Measurements from ENCODE around the gene HPCAL1.

HPCAL1 gene

DNA sequence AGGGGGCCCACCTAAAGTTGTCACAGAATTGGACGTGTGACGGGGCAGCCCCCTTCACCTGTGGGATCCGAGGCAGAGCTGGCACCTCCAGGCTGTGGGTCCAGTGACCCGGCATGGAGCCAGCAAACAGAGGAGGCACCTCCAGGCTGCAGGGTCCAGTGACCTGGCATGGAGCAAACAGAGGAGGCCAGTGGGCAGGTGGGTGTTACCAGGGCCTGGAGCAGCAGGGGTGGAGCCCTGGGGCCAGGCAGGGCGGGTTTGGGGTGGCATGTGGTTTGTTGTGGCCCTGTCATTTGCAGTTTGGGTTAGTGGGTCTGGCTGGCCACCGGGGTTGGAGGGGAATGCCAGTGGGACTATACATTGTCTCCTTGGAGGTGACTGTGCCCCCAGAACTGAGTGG lies 68.2 kb downstream of the HPCAL1 start:
- no peak for DNase-seq (ENCODE audit: low spot score)

DNA sequence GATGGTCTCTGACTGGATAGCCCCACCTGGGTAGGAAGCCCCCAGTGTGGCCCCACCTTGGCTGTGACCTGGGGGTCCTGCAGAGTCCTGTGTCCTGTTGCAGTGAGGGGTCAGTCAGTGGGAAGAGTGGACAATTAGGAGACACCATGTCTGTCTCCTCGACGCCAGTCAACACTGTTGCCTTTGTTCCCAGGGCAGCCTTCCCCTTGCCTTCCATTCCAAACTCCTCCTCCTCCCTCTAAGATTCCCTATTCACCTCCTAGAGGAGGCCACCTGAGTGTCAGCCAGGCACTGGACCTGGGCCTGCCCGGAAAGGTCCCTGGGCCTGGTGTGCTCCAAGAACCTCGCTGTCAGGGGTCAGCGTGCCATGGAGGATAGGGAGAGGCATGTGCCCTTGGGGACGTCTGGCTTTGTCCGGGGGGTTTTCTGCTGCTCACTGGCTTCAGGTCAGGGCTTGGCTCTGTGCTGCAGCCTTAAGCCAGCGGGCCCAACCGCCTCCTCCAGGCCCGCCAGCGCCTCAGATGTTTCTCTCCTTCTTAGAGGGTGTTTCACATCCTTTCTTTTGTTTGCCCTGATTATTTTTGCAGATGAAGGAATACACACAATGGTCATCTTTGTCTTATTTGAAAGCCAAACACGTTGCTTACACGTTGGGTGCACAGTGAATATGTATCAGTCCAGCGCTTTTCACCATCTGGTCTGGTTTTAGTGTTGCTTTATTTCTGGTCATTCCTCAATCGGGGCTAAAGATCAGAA lies 68.9 kb downstream of the HPCAL1 start:
- DNase-seq (ENCODE audit: low spot score): no peak

DNA sequence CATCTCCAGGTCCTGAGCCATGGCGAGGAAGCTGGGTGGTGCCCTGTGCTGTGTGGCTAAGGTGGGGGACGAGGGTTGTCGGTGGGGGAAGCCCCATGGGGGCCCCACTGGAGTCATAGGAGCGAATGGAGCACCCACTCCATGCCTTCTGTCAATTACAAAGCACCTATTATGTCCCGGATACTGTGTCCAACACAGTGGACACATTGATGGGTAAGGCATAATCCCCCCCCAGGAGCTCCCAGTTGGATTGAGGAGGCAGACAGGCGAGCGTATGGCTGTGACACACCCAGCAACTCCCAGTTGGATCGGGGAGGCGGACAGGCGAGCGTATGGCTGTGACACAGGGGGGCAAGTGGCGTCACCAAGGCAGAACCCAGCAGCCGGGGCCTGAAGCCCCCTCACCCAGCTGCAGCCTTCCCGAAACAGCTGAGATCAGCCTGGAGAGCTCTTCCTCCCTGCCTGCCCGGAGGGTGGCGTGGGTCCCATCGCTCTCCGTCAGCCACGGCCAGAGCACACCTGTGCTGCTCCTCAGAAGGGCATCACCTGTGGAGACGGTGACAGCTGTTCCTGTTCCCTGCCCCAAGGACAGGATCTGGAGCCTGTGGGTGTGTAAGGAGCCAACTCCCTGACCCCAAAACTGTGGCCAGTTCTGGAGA lies 69.6 kb downstream of the HPCAL1 start:
- DNase-seq (ENCODE audit: low spot score): no peak

DNA sequence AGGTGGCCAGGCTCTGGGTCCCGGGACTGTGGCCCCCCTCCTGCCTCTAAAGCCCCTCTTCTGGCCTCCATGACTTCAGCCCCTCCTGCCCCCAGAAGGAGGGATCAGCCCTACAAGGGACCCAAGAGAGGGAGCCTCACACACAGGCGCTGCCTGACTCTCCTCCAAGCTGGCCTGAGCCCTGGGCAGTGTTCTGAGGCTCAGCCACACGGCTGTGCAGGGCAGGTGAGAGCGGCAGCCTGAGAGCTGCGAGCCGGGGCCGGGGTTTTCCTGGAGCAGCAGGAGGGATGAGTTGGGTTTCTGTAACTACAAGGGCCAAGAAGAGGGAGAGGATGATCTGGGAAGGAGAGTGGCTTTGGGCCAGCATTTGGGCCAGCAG lies 70.1 kb downstream of the HPCAL1 start:
- no peak for DNase-seq (ENCODE audit: low spot score)

DNA sequence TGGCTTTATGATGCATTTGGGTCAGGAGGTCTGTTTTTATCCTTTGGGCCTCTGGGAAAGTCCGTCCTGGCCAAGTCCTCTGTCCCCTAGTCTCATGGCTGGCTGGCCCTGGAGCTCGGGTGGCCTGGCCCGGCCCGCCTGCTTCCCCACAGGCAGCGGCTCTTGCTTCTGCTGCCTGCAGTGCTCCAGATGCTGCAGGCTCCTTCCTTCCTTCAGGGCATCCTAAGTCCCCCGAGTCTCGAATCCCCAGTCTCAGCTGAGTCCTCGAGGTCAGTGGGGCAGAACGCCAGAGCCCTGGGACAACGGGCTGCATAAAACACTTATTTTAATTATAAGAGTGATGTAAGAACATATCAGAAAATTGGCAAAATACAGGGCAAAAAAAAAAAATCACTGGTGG lies 71.2 kb downstream of the HPCAL1 start:
- no peak for DNase-seq (ENCODE audit: low spot score)

DNA sequence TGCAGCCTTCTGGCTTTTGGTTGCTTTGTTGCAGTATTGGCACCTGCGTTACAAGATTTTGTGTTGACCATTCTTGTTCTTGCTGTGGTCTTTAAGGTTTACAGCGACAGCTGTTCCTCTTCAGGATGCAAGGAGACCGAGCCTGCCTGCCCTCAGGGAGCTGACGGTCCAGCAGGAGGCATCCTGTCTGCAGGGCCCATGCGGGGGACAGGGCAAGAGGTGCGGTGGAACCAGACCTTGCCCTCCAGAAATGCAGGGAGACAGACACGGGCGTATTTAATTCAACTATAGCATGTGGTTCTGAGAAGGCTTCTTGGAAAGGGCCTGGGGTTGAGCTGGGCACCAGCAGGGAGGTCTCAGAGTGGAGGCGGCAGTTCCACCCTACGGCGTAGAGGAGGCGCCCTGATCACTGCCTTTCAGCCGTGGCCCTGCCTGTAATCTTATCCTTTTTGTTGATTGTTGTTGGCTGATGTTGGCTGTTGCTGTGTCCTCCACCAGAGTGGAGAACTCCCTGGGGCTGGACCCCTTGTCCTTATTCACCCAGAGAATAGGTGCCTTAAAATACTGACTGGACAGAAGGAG lies 71.7 kb downstream of the HPCAL1 start:
- no peak for DNase-seq (ENCODE audit: low spot score)

DNA sequence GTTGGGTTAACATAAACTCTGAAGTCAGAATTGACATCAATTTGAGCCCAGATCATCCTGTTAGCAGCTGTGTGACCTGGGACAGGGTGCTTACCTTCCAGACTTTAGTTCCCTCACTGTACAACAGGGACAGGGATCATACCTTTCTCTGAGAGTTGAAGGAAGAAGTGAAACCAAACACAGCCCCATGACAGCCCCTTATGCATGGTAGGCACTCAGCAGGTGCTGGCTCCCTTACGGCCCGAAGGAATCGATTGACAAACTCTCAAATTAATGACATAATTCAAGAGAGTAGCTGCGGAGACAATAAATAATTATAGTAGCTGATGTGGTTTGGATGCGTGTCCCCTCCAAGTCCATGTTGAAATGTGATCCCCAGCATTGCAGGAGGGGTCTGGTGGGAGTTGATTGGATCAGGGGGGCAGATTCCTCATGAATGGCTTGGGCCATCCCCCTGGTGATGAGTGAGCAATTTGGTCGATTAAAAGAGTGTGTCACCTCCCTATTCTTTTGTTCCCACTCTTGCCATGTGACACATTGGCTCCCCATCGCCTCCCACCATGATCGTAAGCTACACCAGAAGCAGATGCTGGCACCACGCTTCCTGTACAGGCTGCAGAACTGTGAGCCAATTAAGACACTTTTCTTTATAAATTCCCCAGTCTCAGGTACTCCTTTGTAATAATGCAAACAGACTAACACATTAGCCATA lies 73.0 kb downstream of the HPCAL1 start:
- no peak for DNase-seq (ENCODE audit: low spot score)

DNA sequence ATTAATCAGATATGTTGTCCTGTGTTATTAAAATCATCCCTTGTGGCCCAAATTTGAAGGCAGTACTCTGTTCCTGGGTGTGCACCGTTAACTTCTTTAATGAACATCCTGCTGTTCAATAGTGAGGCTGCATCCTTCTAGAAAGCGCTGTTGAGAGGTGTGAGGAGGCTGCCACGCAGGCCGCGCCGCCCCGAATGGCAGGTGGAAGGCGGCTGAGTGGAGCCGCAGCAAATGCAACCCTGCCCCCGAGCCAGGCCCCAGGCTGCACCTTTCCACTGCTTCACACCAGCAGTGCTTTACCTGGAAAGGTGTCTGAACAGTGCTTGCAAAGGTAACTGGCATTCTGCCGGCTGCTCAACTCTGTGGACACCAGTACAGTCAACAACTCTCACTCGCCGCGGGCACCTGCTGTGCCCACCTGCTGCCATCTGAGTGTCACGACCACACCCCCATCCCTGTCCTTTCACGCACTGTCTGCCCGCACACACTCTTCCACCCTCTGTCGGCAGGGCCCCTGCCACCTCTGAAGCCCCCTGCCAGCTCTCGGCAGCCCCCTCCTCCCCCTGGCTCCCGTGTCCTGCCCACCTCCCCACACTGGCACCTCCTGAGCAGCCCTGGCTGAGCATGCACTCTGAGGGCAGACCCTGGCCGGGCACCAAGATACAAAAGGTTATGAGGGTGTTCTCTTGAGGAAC lies 74.5 kb downstream of the HPCAL1 start:
- no peak for DNase-seq (ENCODE audit: low spot score)

DNA sequence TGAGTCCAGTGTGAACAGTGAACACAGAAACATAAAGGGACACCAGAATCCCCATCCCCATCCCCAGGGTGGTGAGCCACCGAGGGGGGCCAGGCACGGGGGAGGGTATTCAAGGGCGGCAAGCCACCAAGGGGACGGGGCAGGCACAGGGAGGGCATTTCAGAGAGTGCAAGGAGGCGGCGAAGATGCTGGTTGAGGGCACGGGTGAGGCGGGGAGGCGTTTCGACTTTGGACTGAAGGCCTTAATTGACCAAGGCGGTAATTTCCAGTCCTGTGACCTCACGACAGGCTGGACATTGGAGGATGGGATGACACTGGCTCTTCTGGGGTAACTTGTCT lies 75.0 kb downstream of the HPCAL1 start:
- no peak for DNase-seq (ENCODE audit: low spot score)

DNA sequence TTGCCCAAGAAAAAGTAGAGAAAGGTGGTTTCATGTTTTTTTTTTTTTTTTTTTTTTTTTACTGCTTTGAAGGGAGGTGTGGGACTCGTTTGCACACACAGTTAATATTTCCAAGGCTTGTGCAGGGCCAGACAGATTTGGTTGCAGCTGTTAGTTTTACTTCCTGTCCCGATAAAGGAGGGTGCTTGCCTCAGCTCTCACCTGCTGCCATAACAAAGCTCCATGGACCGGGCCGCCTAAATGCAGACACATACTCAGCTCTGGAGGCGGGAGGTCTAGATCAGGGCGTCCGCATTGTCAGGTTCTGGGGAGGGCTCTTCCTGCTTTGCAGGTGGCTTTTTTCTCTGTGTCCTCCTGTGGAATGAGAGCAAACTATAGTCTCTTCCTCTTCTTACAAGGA lies 75.5 kb downstream of the HPCAL1 start:
- no peak for DNase-seq (ENCODE audit: low spot score)

DNA sequence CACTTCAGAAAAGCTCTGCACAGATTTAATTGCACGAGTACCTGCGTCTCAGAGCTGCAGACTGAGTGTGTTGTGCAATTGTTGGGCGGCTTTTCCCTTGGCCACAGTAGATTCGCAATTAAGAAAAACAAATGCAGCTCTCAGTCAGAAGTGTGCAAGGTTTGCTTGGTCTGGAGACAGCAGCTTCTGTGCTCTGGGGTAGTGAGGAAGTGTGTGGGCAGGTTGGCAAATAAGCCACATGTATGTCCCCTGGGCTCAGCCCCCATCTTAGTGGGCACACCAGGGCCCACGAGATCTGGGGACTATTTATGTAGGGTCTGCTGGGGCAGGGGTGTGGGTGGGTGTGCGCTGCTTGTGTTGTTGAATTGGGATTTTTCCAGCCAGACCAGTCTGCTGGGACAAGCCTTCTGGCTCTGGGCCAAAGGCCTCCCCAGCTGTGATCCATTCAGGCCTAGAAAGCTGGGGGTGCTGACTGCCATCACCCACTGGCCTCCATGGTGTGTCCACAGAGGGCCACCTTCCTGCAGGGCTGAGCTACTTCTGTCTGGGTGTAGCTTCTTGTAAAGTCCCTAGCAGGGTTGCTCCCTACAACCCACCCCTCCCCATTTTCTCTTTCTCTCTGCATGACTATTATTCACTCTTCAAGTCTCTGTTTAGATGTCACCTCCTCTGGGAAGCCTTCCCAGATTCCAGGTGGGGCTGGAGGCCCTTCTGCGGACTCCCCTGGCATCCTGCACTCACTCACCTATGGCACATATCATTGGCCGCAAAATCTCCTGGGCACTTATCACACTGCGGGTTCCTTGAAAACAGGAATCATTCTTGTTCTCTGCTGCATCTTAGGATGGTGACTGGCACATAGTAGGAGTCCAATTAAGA lies 77.6 kb downstream of the HPCAL1 start:
- no peak for DNase-seq (ENCODE audit: low spot score)

DNA sequence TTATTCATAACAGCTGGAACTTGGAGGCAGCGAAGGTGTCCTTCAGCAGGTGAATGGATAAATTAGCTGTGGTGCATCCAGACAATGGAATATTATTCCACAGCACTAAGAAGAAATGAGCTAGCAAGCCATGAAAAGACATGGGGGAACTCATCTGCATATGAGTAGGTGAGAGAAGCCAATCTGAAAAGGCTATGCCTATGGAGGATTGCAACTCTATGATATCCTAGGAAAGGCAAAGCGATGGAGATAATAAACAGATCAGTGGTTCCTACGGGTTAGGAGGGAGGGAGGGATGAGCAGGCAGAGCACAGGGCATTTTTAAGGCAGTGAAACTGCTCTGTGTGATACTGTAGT lies 79.3 kb downstream of the HPCAL1 start:
- DNase-seq (ENCODE audit: low spot score): no peak

DNA sequence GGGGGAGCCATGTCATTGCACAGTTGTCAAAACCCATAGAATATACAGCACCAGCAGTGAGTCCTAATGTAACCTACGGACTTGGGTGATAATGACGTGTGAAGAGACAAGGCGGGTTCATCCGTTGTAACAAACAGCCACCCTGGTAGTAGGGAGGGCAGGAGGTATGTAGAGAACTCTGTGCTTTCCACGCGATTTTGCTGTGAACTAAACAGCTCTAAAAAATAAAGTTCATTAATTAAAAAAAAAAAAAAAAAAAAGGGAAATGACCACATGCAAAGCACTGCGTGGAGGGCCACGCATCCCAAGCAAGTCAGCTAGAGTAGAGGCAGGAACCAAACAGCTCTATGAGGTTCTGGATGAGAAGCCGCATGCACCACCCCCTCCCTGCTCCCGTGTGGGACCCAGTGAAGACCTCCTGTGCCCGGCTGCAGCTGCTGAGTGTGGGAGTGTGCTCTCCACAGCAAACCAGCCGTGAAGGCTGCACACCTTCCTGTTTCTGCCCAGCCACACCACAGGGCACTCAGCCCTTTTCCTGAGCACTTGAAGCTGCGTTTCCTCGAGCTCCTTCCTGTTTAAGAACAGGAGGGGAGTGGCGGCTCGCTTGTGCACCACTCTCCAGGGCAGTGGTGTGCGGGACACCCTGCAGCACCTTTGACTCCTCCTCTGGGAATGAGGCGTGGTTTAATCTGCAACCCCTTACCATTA lies 79.8 kb downstream of the HPCAL1 start:
- peak; percentile 40 for DNase-seq (ENCODE audit: low spot score)

DNA sequence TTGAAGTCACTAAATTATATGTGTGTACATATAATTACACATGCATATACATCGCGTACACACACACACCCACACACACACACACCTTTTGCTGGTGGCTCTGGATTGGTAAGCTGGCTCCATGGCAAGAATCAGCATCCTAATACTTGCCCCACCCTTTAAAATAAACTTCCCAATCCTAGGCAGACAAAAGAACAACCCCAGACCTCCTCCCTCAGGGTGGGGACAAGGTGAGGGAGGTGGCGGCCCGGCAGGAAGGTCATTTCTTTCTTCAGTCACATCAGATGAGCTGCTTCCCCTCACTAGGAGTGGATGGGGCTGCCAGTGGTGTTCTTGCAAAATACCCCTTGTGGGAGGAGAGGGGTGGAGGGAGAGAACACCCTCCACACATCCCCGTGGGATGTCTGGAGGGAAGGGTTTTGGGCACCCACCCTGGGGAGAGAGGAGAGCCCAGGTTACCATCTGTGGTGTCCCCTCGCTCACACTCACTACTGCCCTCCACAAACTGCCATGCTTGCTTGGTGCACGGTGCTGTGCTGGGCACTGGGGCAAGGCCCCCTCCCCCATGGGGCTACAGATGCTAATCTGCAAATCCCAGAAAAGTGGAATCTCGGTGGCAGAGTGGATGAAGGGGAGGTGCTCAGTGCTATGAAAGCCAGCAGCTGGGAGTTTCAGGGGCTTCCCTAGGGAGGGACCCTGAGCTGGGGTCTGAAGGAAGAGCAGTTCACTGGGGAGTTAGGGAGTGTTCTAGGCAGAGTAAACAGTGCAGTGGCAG lies 81.4 kb downstream of the HPCAL1 start:
- DNase-seq (ENCODE audit: low spot score): no peak

DNA sequence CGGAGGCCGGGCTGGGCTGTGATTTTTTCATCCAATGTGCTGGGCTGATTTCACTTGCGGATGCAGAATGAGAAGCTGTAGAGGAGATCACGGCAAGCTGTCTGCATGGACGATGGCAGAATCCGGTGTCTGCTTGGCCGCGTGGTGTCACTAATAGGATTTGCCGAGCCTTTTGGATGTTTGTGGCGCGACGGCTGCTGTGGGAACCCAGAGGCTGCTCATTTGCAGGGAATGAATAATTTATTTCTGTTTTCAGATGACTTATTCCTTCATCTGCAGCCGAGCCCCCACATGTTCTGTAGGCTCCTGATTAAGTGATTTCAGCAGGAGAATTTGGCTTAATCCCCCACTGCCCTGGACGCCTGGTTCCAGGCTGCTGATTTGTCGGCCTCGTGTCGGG lies 82.8 kb downstream of the HPCAL1 start:
- no peak for DNase-seq (ENCODE audit: low spot score)

DNA sequence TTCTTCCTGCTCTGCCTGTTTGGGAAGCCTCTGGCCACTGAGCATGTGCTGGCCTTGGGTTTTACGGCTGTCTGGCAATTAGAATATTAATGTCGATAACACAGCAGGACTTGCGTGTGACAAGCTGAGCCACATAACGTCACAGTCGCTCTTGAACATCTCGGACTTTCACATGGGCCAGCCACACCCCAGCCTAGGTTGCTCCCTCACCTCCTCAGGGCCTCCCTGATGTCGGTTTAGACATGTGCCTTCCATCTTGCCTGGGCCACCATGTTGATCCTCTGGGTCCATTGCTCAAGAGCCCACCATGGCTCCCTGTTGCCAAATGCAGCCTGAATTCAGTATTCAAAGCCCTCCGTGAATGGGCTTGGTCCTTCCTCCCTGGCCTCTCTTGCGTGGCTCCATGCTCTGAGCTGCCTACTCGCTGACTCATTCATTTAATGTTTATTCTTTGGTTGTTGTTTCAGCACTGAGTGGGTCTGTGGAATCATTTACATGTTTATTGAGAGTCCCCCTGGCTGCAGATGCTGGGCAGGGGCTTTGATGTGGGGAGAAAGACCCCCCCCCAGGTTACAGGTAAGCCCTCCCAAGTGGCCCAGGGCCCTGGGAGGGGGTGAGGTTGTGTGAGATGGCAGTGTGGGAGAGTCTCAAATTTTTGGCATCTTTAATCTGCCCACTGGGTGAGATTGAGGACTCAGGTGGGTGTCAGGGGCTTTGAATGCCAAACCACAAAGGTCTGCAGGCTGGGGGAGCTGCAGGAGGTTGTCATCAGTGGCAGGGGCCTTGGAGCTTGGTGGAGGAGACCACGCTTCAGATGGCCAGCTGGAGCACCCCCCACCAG lies 83.4 kb downstream of the HPCAL1 start:
- no peak for DNase-seq (ENCODE audit: low spot score)

DNA sequence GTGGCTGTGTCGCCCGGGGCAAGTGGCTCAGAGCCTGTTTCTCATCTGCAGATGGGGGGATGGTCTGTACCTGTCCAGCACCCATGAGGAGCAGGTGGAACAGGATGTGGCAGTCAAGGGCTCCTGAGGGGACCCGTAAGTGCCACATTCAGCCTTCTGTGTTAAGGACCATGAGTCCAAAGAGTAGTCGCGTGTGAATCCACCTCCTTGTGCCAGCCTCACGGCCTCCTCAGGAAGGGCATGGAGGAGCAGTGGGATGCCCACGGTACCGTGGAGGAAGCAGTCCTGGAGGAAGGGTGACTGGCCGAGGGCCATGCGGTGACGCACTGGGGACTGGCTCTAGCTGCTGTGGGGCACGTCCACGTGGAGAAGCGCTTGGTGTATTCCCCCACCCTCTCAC lies 84.3 kb downstream of the HPCAL1 start:
- DNase-seq (ENCODE audit: low spot score): no peak

DNA sequence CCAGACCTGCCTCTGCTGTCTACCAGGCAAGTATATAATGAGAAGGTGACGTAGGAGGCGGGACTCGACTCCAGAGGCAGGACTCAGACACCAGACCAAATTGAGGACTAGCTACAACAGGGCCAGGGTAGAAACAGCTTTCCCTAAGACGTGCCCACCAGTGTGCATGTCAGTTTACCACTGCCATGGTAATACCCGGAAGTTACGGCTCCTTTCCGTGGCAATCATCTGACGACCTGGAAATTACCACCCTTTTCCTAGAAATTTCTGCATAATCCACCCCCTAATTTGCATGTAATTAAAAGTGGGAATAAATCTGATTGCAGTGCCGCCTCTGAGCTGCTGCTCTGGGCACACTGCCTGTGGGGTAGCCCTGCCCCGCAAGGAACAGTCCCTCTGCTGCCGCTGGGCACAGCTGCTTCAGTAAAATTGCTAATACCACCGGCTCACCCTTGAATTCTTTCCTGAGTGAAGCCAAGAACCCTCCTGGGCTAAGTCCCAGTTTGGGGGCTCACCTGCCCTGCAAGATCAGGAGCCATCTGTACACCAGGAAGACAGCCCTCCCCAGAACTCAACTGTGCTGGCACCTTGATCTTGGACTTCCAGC lies 86.4 kb downstream of the HPCAL1 start:
- DNase-seq (ENCODE audit: low spot score): no peak

DNA sequence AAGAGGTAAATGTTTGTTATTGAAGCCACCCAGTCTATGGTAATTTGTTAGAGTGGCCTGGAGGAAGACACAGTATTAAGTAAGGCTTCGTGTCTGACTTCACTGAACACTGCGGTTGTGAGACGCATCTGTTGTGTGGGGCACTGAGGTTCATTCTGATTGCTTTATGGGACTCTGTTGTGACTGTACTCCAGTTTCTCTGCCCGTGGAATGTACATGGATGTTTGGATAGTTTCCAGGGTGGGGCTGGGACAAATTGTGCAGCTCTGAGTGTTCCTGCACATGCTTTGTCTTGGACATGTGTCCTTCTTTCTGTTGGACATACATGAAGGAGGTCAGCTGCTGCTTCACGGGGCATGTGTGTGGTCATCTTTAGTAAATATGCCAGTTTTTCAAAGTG lies 86.9 kb downstream of the HPCAL1 start:
- no peak for DNase-seq (ENCODE audit: low spot score)

Data from activated CD4-positive, alpha-beta T cell treated with anti-CD3 and anti-CD28 coated beads, Interleukin-2, Interleukin-4, amounts not matched to agents 100 ng/mL and 50 ng/mL, durations not matched to agents 16 hours and 8 hours (primary cell).